Activated CD8-positive, alpha-beta memory T cell treated with anti-CD3 and anti-CD28 coated beads, Interleukin-2, amount 50 U/mL, for 48 hours (primary cell): ENCODE measurements around the gene SHC4.

Experiments
- DNase-seq: peaks from one replicate; pipeline ENCODE4 v3.0.0-alpha.2; 2020

SHC4 gene

DNA sequence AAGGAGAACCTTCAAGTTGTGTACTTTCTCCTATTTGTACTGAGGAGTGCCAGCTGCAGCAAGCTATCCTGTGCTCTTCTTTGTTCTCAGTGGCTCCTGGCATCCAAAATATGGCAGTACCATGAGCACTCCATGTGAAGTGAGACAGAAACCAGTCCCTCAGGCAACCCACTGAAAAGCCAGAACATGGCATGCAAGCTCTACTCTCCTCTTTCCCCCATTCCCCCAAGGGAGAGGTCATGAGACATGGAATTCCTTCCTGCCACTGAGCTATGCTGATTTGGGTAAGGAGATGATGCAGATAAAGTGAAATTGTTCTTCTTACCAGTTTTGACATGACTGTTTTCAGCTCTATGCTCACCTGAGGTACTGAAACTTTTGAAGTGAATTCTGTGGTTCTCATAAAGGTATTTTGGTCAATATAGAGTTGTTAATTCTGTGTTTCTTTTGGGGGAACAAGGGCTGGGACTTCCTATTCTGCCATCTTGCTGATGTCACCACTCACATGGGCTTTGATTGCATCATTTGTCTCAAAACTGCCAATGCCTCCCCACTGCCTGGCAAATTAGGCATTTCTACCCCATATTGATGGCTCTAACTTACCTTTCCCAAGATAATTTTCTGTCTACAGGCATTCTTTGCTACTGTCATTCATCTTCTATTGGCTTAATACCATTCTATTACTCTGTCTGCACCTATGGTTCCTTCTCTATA, 130.0 kb downstream of the SHC4 start:
- DNase-seq: no peak

DNA sequence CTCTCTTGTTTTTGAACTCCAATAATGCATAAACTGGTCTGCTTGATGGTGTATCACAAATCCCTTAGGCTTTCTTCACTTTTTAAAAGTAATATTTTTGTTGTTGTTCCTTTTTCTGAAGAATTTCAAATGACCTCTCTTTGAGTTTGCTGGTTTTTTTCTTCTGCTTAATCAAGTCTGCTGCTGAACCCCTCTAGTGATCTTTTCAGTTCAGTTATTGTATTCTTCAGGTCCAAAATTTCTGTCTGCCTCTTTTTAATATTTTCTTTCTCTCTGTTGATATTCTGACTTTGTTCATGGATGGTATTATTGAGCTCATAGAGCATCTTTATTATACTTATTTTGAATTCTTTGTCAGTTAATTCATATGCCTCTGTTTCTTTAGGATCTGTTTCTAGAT, 131.1 kb downstream of the SHC4 start:
- no peak for DNase-seq

DNA sequence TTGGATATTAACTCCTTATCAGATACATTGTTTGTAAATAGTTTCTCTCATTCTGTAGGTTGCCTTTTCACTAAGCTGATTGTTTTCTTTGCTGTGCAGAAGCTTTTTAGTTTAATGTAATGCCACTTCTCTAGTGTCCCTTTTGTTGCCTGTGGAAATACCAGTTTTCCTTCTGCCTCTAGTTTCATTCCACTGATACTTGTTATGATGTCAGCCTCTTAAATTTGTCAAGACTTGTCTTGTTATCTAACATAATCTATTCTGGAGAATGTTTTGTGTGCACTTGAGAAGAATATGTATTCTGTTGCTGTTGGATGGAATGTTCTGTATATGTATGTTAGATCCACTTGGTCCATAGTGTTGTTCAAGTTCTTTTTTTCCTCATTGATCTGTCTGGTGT, 134.8 kb downstream of the SHC4 start:
- no peak for DNase-seq

DNA sequence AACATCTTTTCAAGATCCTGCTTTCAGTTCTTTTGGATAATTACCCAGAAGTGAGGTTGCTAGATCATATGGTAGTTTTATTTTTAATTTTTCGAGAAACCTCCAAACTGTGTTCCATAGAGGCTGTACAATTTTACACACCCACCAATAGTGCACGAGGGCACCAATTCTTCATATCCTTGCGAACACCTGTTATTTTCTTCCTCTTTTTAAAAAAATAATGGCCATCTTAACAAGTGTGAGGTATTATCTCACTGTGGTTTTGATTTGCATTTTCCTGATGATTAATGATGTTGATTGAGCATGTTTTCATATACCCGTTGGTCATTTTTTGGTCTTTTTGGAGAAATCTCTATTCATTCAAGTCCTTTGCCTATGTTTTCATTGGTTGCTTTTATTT, 135.2 kb downstream of the SHC4 start:
- no peak for DNase-seq

DNA sequence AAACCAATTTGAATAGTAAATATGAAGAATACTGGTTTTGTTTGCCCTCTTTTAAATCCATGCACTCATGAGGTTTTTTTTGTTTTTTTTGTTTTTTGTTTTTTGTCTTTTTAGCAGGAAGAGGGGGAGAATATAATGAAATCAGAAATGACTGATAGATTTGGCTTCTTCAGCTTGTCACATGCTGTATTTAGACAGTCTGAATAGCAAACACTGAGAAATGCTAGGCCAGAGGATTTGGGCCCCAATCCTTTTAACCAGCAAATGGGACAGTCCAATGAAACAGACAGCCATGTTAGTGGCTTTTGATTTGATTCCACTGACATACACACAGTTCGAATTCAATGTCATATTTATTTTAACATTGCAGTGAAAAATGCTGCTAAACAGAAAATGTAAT, 138.6 kb downstream of the SHC4 start:
- no peak for DNase-seq

DNA sequence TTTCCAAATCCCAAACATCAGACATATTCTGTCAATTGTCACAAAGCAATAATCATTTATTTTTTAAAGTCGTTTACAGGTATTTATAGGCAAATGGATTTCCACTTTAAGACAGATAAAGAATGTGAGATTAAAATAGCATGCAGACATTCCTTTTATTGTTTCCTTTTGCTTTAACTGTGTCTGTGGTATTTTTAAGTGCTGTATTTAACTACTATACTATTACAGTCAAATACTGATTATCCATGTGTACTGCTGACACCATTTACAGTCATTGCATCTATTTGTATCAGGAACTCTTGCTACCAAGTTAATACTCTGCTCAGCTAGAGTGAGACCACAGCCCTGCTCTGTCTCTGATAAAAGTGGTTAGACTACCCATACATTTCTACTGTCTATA, 140.0 kb downstream of the SHC4 start:
- DNase-seq: no peak

DNA sequence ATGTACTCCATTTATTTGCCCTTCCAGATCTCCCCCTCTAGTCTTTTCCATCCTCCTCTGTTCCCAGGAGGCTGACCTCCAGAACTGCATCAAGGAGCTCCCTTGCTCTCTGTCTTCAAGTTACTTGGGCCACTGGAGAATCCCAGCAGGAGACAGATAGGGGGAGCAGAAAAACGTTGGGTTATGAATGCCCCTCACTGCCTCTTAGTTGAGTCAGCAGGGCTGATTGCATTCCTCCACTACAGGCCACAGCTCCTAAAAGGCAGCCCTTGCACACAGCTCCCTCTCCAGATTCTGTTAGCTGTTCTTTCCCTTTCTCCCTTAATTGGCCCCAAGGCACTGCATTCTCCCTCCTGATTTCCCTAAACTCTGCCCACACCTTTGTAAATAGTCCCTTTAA, 140.5 kb downstream of the SHC4 start:
- DNase-seq: no peak

DNA sequence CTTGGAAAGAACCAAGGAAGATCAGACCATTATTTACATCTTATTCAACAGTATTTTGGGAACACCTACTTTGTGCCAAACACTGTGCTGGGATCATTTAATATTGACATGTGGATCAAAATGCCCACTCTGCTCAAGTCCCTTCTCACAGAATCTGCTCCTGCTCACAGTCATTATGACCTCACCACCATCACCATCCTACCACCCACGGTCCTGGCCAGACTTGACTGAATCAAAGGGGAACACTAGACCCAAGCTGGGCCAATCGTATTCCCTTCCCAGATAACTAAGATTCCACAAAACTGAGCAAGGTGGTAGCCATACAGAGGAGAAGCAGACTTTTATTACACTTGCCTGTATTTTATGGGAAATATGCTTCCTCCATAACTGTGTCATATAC, 149.4 kb downstream of the SHC4 start:
- DNase-seq: no peak

DNA sequence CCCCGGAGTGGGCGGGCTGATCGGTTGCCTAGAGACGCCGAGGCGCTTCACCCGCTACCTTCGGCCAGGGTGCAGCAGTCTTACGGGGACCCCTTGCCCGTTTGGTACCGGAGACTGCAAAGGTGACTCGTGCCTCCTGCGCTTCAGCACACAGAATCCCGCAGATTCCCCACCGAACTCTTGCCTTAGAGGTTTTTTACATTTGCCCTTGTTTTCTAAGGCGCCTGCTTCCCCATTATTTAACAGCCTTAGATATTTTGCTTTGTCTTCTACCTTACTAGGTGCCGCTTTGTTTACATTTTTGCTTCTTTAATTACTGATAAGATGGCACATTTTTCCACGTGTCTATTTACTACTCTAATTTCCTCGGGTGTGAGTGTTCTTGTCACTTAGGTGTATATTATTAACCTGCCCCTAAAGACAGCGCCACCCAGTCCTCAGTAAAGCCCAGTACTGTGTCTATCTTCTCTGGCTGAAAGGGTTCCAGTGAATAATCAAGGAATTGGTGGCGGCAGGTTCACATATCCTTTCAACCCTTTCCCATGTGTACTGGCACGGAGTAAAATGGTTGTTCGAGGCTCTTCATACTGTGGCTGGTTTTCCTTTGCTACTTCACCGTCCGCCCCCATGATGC, 152.3 kb downstream of the SHC4 start:
- DNase-seq: no peak

DNA sequence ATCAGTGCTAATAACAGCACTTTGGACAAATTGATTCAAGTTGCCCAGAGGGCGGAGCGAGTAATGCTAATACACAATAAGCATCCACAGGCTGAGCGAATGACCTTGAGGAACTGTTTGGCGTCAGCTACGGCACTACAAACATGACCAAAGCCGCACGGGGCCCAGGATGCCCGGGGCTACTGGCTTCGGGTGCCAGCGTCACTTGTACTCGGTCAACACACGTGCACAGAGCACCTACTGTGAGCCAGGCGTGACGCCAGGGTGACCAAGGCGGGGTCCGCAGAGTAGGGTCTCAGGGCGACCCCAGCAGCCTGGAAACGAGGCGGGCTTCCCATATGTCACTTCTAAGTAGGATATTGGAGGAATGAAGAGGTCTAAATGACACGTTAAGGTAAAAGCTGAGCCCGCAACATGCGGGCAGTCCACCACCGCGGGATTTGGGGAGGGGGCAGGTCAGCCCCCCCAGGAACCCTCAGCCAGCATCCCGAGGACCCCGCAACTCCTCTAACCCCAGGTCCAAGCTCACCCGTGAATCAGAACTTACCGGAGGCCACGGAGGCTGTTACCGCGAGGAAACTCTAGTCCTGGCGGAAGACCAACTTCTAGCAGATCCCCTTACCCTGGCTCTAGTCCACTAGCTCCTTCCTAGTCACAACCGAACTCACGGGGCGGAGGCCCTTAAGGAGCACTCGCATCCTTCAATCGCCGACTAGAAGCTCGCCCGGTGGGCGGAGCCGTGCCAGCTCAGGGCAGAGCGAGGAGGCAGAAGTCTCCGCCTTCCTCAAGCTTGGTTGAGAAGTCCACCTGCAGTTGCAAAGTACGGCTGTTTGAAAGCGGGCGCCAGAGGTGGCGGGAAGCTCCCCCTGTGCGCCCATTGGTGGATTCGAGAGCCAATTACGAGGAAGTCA, 153.1 kb downstream of the SHC4 start, which contains the start of gene CEP152:
Gene CEP152 (minus strand): TSS at position 656 of the 911 bp plus-strand sequence. CDS start 5,420 bp downstream, outside the sequence.
- DNase-seq: peak; percentile 94

DNA sequence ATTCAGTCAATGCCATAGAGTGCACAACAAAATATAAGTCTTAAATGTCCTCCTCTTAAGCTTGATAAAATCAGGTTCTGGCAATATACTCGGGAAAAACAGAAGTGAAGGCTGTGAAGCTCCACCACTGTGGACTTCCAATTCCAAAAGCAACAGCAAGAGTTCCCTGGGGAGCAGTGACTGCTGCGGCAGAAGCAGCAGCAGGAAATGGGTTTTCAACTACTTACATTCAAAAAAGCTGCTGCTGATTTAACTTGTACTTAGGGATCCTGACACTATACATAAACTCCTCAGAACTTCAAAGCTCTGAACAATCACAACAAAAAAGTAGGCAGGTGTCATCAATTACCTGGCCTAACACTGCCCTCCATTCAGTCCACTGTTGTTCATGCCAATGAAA, 157.6 kb downstream of the SHC4 start:
- DNase-seq: no peak

DNA sequence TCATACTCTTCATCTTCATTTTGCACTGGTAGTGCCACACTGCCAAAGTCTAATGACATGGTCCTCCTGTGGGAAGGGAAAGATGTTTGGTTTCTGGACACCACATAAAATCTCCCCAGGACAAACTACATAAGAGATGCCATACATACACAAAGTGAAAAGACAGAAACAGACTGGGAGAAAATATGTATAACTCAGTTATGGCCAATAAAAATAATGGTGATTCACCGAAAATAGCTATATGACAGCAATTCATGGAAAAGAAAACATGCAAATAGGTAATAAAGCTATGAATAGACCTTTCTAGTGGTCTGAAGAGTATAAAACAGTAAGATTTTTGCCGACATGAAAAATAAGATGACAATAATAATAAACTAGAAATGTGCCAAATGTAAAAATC, 158.1 kb downstream of the SHC4 start:
- DNase-seq: no peak

DNA sequence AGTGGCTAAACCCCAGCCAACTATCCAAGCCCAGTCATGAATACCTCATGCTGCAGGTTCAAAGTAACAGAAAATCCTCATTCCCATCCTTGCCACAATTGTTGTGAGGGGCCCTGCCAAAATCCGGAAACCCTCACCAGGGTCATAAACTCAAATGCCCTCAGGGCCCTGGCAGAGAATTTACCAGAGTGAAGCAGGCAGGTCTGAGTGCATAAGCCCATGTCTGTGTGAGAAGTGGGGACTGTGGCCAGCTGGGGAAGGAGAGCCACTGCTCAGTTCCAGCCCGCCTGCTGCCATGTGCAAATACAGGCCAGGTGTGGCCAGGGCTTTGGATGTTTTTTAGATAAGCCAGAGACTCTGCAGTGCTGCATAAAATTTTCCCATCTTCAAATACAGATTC, 159.8 kb downstream of the SHC4 start:
- DNase-seq: no peak

DNA sequence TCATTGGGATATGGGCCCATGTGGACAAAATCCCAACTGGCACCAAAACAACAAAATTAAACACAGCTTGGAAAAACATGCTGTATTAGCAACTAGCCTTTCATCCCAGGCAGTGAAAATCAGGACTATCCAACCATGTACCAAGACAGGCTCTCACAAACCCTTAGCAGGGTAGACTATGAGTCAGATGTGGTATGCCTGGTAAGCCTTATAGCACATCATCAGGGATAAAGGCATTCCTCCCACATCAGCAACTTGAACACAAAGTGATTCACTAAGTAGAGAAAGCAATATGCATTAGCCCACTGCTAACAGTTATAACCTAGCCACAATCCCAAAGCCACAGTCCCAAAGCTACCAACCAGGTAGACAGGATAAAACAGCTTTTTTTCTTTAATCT, 160.9 kb downstream of the SHC4 start:
- DNase-seq: no peak

DNA sequence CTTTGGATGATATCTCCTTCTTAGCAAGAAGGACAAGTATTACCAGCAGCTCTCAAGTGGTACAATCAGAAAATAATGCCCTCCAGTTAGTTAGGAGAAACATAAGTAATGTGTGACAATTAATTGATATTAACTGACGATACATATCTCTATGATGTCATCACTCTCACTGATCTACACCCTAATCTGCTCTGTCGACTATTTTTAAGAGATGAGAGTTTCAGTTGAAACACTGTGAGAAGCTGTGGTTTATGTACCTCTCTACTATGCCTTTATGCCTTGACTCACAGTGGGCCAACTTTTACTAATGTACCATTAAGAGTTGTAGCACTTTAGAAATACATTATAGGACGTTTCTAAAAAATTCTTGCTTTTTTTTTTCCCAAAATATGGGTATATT, 161.5 kb downstream of the SHC4 start:
- DNase-seq: no peak

DNA sequence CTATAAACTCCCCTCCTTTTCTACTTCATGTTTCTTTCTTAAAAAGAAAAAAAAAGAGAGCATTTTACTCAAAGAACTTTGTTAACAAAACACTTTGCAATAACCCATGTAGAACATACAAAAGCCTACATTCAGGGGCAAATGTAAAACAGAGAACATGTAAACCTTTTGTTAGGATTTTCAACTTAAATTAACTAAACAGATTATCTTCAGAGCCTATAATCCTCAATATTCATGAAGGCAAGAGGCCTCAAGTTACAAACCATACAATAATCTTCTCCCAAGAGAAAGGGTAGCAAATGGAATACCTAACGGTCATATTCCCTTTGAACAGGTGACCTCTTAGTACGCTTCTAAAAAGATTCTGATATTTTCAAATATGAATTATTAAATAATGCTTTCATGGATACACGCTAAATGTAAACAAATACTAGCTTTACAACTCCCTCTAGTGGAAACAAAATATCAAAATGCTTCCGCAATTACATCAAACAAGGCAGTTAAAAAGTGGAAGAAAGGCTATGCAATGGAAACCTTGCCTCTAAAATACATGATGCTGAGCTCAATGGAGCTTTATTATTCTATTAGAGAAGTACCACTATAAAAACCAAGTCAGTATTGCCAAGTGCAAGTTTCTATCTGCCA, 162.8 kb downstream of the SHC4 start:
- no peak for DNase-seq

DNA sequence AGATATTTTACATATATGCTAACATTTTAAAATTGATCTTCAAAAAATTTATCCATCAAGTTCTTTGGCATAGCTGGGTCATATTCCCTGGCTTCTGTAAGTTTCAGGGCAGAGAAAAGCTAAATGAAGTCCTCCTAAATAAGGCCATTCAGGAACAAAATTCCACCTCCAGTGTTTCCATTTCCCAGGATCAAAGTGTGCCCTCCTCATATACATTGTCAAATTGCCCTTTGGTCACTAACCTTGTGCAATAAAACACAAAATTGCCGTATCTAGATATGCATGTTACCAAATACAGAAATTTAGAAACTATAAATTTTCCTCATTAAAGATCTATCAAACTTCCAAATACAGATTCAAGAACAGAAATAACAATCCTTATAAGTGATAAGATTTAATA, 163.5 kb downstream of the SHC4 start:
- DNase-seq: no peak

DNA sequence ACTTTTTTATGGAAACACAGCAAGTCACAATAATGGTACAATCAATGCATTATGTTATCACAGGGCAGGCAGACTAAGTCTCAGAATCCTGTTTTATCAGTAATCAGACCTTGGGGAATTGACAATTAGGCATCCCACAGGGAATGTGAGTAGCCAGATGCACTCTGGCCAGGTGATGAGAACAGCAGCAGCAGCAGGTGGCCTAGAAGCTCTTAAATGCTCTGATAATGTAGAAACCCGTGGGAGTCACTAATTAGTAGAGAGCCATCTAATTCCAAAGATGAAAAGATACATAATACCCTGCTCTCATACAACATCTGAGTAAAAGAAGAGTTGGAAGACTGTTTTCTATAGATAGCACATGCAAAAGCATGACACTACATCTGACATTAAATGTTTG, 165.4 kb downstream of the SHC4 start:
- DNase-seq: no peak

DNA sequence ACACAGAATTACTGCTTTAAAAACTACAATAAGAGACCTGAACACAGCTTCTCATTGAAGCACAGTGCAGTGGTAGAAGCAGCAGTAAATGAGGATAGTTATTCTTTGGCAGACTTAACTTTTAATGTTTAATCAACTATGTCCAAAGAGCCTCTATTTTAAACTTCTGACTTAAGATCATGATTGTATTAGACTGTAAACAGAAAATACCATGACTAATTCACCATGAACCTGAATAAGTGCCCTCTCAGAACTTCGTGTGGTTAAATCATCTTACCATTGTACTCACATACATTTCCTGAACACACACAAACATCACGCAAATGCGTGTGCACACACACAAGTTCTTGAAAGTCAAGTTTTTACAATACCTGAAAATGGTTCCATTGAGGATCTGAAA, 166.8 kb downstream of the SHC4 start:
- DNase-seq: no peak

DNA sequence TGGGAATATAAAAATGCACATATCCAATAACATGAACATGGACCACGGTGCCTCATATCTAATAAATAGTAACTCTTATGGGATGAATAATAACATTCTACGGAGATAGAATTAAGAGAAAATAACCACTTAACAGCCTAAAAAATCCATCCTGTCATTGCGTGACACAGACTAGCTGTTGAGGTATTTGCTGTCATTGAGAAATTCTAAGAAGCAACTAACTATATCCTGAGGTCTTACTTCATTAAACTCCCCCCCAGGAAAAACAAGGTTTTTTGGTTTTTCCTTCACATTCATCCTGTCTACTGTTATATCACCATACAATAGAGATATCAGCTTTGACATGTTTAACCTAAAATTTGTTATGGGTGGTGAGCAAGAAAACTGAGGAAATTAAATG, 167.2 kb downstream of the SHC4 start:
- no peak for DNase-seq

DNA sequence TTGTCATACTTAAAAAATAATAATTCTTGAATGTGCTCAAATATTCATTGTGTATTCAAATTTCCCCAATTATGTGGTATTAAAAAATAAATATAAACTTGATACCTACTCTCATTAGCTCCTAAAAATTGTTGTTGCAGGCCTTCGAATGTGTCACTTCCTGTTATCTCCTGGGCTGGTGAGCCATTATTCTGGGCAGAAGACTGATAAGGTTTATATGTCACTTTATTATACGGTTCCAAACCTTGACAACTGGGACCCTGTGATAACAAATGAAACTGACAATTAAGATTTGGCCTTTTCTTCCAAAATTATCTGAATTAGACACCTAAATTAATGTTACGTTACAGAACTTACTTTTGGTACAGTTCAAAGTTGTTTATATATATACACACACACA, 167.8 kb downstream of the SHC4 start:
- no peak for DNase-seq

DNA sequence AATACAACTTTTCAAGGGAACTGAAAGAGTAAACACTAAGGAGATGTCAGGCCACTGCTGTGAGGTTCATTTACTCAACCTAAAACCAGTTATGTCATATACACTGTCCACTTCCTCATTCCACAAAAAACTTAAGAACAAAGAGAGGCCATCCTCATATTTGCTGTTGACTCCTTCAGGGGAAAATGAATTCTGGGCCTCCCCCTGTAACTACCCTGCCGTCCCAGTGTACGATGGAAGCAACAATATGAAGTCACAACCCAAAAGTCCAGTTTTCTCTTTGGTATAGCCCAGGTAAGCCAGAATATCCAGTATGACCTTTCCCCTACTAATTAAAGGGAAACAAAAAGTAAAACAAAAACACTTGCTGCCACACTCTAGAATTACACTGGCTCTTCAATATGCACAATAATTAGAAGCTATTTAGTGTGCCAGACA, 169.0 kb downstream of the SHC4 start:
- DNase-seq: no peak

DNA sequence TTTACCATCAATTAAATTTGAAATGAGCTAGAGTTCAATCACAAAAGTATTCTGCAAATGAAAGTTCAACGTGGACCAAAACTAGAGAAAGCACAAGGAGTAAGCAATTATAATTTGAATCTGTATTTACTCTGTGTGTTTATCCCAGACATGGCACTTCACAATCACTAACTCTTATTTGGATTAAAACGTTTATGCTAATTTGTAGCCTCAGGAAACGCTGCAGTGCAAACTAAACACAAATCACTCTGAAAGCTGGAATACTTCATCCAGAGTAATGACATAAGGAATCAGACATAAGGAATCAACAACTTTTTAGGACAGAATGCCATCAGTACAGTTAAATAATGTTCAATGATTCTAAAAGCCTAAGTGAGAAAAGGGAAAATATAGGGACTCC, 171.3 kb downstream of the SHC4 start:
- DNase-seq: no peak
